22Rv1 (cell line): ENCODE results near the gene RARS1.

ENCODE experiments used
- ZFX ChIP-seq: fragments of 450-650 bp; IDR thresholded peaks from 2 replicates; pipeline ENCODE4 v1.6.1; 2017; ENCODE audit warnings: antibody characterized with exemption, borderline replicate concordance
- TF ChIP-seq, protein P1 (sequence below): fragments of 450-650 bp; IDR thresholded peaks from 2 replicates; pipeline ENCODE4 v1.5.1; 2017; ENCODE audit warnings: mild to moderate bottlenecking

DNA sequence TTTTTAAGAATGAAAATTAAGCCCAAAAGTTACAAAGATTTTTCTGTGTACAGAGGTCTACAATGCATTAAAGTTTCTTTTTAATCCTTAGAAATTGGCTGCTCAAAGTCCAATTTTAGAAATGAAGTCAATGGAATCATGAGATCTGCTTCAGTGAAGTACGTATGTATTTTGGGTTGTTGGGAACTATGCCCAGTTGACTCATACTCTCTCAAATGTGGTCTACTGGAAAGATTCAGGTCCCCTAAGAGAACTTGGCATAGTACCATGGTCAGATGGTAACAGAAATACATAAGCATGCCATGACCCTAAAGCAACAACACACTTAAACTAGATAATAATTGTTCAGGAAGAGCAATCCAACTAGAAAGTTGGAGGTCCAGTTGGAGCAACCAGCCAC, 65.9 kb downstream of the RARS1 start:
- TF ChIP-seq, protein P1, sequence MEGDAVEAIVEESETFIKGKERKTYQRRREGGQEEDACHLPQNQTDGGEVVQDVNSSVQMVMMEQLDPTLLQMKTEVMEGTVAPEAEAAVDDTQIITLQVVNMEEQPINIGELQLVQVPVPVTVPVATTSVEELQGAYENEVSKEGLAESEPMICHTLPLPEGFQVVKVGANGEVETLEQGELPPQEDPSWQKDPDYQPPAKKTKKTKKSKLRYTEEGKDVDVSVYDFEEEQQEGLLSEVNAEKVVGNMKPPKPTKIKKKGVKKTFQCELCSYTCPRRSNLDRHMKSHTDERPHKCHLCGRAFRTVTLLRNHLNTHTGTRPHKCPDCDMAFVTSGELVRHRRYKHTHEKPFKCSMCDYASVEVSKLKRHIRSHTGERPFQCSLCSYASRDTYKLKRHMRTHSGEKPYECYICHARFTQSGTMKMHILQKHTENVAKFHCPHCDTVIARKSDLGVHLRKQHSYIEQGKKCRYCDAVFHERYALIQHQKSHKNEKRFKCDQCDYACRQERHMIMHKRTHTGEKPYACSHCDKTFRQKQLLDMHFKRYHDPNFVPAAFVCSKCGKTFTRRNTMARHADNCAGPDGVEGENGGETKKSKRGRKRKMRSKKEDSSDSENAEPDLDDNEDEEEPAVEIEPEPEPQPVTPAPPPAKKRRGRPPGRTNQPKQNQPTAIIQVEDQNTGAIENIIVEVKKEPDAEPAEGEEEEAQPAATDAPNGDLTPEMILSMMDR = no peak
- no peak for TF ChIP-seq ZFX
